ENCODE data around the gene FIGN.

Gene FIGN

DNA sequence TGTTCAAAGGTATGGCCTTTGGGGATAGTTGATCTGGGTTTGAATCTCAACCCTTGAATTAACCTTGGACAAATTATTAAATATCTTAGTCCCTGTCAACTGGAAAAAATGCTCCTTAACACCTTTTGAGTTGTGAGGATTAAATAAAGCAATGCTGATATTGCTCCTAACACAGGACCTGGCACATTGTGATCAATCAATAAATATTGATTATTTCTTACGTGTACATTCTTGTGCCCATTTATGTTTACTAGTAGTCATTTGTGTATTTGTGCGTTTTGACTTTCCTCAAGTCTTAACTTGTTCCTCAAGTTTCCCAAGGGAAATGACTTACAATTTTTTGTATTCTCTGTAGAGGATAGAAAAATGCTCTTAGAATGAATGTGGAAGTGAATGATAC lies 19.6 kb upstream of the FIGN start:
- DNase-seq (ENCODE audit: extremely low read depth, low read depth): no peak

DNA sequence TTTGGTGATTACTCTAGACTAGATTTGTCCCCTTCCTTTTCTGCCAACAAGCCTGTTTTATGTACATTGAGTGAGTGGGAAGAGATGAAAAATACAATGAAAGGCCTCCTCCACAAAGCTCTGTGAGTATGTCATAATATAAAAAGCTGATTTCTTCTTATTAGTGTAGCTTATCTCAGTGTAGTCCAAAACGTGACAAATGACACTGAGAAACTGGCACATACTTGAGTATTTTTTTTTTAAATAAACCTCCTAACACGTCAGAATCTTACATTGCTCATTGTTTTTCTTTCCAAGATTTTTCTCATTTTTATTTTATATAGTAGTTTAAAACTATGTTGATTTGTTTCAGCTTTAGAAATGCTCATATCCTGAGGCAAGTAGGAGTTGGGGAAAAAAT lies 17.9 kb upstream of the FIGN start:
- TF ChIP-seq, protein P1, sequence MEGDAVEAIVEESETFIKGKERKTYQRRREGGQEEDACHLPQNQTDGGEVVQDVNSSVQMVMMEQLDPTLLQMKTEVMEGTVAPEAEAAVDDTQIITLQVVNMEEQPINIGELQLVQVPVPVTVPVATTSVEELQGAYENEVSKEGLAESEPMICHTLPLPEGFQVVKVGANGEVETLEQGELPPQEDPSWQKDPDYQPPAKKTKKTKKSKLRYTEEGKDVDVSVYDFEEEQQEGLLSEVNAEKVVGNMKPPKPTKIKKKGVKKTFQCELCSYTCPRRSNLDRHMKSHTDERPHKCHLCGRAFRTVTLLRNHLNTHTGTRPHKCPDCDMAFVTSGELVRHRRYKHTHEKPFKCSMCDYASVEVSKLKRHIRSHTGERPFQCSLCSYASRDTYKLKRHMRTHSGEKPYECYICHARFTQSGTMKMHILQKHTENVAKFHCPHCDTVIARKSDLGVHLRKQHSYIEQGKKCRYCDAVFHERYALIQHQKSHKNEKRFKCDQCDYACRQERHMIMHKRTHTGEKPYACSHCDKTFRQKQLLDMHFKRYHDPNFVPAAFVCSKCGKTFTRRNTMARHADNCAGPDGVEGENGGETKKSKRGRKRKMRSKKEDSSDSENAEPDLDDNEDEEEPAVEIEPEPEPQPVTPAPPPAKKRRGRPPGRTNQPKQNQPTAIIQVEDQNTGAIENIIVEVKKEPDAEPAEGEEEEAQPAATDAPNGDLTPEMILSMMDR (IDR thresholded peaks at IDR 0.05; ENCODE audit: low read depth, low read length): no peak
- no peak for DNase-seq (ENCODE audit: extremely low read depth, low read depth)

More for the DNA sequence above, 19.6 kb upstream of the FIGN start:
- TF ChIP-seq, protein P1 (IDR thresholded peaks at IDR 0.05; ENCODE audit: low read depth, low read length): no peak

DNA sequence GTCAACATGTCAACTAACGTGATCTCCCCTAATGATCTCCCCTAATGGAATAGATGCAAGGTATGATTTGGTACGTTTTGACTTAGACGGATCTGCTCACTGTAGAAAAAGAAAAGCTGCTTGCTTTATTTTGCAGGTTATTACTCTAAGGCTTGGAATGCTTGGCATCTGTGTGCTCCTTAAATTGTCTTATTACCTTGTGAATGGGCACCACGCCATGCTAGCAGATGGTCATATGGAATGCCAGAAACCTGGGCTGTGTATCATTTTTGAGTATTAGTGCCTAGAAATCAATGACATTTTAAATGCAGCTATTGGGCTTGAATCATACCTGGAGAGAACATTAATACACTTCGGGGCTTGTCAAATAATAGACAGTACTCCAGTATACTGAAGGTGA lies 16.5 kb upstream of the FIGN start:
- no peak for DNase-seq (ENCODE audit: extremely low read depth, low read depth)
- TF ChIP-seq, protein P1 (IDR thresholded peaks at IDR 0.05; ENCODE audit: low read depth, low read length): no peak

DNA sequence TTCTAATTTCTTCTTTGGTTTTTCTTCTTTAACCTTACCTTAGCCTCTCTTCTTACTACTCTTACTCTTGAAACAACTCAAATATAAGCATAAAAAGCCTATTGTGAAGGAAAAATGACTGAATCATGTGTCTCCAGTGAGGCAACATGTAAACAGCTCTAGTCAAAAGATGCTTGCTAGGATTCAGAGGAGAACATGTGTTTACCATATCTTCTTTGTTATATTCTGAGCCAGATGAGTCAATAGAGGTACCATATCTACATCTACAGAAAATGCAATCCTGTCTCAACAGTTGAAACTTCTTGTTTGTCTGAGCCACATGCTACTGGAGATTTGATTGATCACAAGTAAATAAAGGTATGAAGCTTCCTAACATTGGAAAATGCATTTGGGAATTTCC lies 15.9 kb upstream of the FIGN start:
- TF ChIP-seq, protein P1 (IDR thresholded peaks at IDR 0.05; ENCODE audit: low read depth, low read length): no peak
- no peak for DNase-seq (ENCODE audit: extremely low read depth, low read depth)

DNA sequence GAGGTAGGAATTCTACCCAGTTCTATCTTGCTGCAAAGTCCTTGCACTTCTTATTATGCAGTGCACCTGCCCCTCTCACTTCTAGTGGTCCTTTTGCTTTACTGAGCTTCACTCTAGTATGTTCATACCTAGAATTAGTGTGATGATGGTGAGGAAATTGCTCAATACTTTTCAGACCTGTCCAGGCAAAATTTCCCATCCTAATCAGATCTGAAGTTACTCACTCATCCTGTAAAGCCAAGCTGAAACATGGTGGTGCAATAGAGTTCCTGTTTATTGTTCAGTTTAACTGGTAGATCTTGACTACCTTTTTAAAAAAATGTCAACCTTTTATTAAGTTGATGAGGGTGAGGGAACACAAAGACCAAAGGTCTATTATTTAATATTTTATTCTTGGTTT lies 12.6 kb upstream of the FIGN start:
- DNase-seq (ENCODE audit: extremely low read depth, low read depth): no peak
- TF ChIP-seq, protein P1 (IDR thresholded peaks at IDR 0.05; ENCODE audit: low read depth, low read length): no peak

DNA sequence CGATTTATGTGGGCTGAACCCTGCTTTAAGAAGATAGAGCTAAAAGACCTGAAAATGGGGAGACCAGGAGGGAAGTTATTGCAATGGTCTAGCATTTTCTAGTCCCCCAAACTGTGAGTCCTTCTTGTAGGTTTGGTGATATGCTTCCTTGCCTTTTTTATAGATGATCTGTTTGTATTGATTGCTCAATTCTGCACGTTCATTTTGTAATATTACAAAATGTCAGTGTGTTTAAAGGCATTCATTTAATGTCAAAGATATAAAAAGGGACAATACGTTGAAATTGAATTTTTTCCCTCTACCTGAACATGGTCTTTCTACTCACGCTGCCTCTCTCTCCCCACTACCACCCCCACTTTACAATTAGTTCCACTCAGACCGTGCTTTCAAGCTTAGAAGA lies 5.6 kb upstream of the FIGN start:
- TF ChIP-seq, protein P1 (IDR thresholded peaks at IDR 0.05; ENCODE audit: low read depth, low read length): no peak

DNA sequence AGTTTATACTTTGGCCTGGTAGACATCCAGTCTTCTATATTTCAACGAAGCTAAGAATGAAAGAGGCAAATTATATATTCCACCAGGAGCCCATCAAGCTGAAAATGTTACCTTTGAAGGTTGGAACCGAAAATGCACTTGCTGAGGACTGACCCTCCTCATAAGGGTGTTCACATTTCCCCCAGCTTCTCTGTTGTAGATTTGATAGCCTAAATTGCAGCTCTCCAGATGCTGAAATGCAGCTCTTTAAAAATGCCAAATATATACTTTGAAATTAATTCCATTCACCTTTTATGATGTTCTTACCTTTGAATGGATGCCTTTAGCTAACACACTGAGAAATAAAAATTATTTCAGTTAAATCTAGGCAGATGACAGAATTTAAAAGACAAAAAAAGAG lies 1.8 kb upstream of the FIGN start:
- DNase-seq (ENCODE audit: extremely low read depth, low read depth): no peak
- TF ChIP-seq, protein P1 (IDR thresholded peaks at IDR 0.05; ENCODE audit: low read depth, low read length): no peak

More for the DNA sequence above, 5.6 kb upstream of the FIGN start:
- DNase-seq (ENCODE audit: extremely low read depth, low read depth): no peak

All from AG09319 (cell line).